SK-N-SH (cell line): ENCODE results near the gene MARK3.

Experiments used
- CHD2 ChIP-seq: fragments of 150-350 bp; IDR thresholded peaks from 2 replicates; pipeline ENCODE4 v1.6.1; 2018; ENCODE audit warnings: low read length; ENCODE audit not compliant: partially characterized antibody
- CTCF ChIP-seq: fragments of 200-600 bp; sonication (generic); IDR thresholded peaks from 2 replicates; pipeline ENCODE4 v1.6.1; 2017; ENCODE audit warnings: antibody characterized with exemption, mild to moderate bottlenecking, moderate library complexity
- EZH2phosphoT487 ChIP-seq: fragments of 200-600 bp; sonication (generic); IDR thresholded peaks from 2 replicates; pipeline ENCODE4 v1.6.1; 2017; ENCODE audit warnings: low read depth, mixed run types, mild to moderate bottlenecking, antibody characterized with exemption, moderate library complexity, borderline replicate concordance
- MAX ChIP-seq: IDR thresholded peaks from 2 replicates; pipeline ENCODE4 v1.4.0; 2012; ENCODE audit warnings: low read depth
- POLR2AphosphoS5 ChIP-seq: IDR thresholded peaks from 2 replicates; pipeline ENCODE4 v1.6.1; 2012; ENCODE audit warnings: low read depth, low read length
- RAD21 ChIP-seq: IDR thresholded peaks from 2 replicates; pipeline ENCODE4 v1.6.1; 2012; ENCODE audit warnings: mild to moderate bottlenecking, low read length
- RXRA ChIP-seq: IDR thresholded peaks from 2 replicates; pipeline ENCODE4 v1.4.0; 2012; ENCODE audit warnings: low read depth, mild to moderate bottlenecking, borderline replicate concordance
- SIN3A ChIP-seq: IDR thresholded peaks from 2 replicates; pipeline ENCODE4 v1.6.1; 2012; ENCODE audit warnings: low read depth, mild to moderate bottlenecking, low read length, moderate library complexity, borderline replicate concordance
- ZBTB33 ChIP-seq: IDR thresholded peaks from 2 replicates; pipeline ENCODE4 v1.4.0; 2012; ENCODE audit warnings: low read depth, borderline replicate concordance

- TF ChIP-seq RAD21 (no peak), CHD2 (no peak), CTCF (no peak), RXRA (no peak), ZBTB33 (no peak), MAX (no peak), SIN3A (no peak), POLR2AphosphoS5 (no peak), EZH2phosphoT487 (no peak)
These were observed 33.2 kb downstream of the MARK3 start for GRCh38 chr14:103418481-103418818.
